CD4-positive, alpha-beta T cell (primary cell): ENCODE data around the gene BMF. TPM values are rescaled to one million over a fixed set of nuclear protein-coding genes. Genes with fewer than 3 reads are reported as not detected.

Experiments used
- ATAC-seq: fragments of 200-7000 bp; cut with Tn5 transposase; one replicate; pipeline ENCODE4 v1.10.0; 2022; ENCODE audit warnings: mild to moderate bottlenecking; ENCODE audit not compliant: poor library complexity
- CTCF ChIA-PET: fragments of 350-600 bp; sonication (Branson Sonifier 250); formaldehyde crosslinking; loops from one replicate; lab custom pipeline; 2021; ENCODE audit warnings: antibody characterized with exemption, inconsistent platforms; lab: Charles Lee
- POLR2A ChIA-PET: fragments of 350-600 bp; sonication (Branson Sonifier 250); formaldehyde crosslinking; loops from one replicate; lab custom pipeline; 2021; ENCODE audit warnings: antibody characterized with exemption, inconsistent platforms; lab: Charles Lee
- DNase-seq, 14 experiments: peaks; one replicate each; pipeline ENCODE4 v3.0.0-alpha.2; 2013 to 2020; ENCODE audit warnings: mixed read lengths in 2 of 14
- H3K27ac ChIP-seq, 2 donors: one replicate each; pipeline versions ENCODE4 v1.5.1 to v1.7.0; 2013; ENCODE audit warnings: low read length in 2 of 2, low read depth in 1 of 2, mild to moderate bottlenecking in 1 of 2
- H3K27me3 ChIP-seq, 2 experiments: 1 replicate in 1 of 2; 2 replicates in 1 of 2; pipeline versions ENCODE4 v1.6.1 to v1.7.0; 2013; ENCODE audit warnings: low read length in 2 of 2, control low read depth in 1 of 2, mild to moderate bottlenecking in 1 of 2, moderate library complexity in 1 of 2; ENCODE audit not compliant: insufficient read depth in 2 of 2, control insufficient read depth in 1 of 2
- H3K36me3 ChIP-seq: one replicate; pipeline ENCODE4 v1.6.1; 2013; ENCODE audit warnings: low read length, control low read depth; ENCODE audit not compliant: insufficient read depth
- H3K4me1 ChIP-seq: one replicate; pipeline ENCODE4 v1.6.1; 2013; ENCODE audit warnings: low read length, control low read depth; ENCODE audit not compliant: insufficient read depth
- H3K4me3 ChIP-seq: one replicate; pipeline ENCODE4 v1.5.1; 2013; ENCODE audit warnings: mild to moderate bottlenecking, low read length, moderate library complexity
- H3K9me3 ChIP-seq, 2 experiments: 1 replicate in 1 of 2; 2 replicates in 1 of 2; pipeline versions ENCODE4 v1.6.1 to v1.7.0; 2013; ENCODE audit warnings: low read length in 2 of 2, mild to moderate bottlenecking in 2 of 2, control low read depth in 1 of 2, moderate library complexity in 1 of 2; ENCODE audit not compliant: control insufficient read depth in 1 of 2, insufficient read depth in 1 of 2
- H3K27ac Mint-ChIP-seq: one replicate; pipeline ENCODE4 v1.8.0; 2020; ENCODE audit warnings: mixed read lengths
- H3K27me3 Mint-ChIP-seq: one replicate; pipeline ENCODE4 v1.8.0; 2021; ENCODE audit warnings: mixed read lengths
- H3K36me3 Mint-ChIP-seq: one replicate; pipeline ENCODE4 v1.8.0; 2021; ENCODE audit warnings: low read depth, mixed read lengths
- H3K4me1 Mint-ChIP-seq: one replicate; pipeline ENCODE4 v1.8.0; 2021; ENCODE audit warnings: low read depth, mixed read lengths
- H3K4me3 Mint-ChIP-seq: one replicate; pipeline ENCODE4 v1.8.0; 2020; ENCODE audit warnings: mild to moderate bottlenecking, mixed read lengths
- H3K9me3 Mint-ChIP-seq: one replicate; pipeline ENCODE4 v1.8.0; 2020; ENCODE audit warnings: mixed read lengths
- intact Hi-C, 2 experiments: fragments of 100-400 bp; cut with DNase I in 1 of 2; cut with micrococcal nuclease in 1 of 2; formaldehyde crosslinking; loops; one replicate each; pipeline versions ENCODE4 v1.15.1 to v1.9.0; 2023 to 2025; cut with DNase I, micrococcal nuclease
- total RNA-seq, 174 experiments: library from RNA in 2 of 174; stranded (reverse) in 2 of 174; gene quantifications; one replicate each; pipeline ENCODE4 v1.2.3 and lab custom pipeline; 2021 to 2026
- TF ChIP-seq, protein P1 (sequence below): fragments of 200-600 bp; IDR thresholded peaks from one replicate; pipeline ENCODE4 v1.8.0; 2022; ENCODE audit warnings: antibody characterized with exemption, mild to moderate bottlenecking

BMF gene
- total RNA-seq, 2 experiments from 2014 or later = 13.5 to 13.9 TPM

DNA sequence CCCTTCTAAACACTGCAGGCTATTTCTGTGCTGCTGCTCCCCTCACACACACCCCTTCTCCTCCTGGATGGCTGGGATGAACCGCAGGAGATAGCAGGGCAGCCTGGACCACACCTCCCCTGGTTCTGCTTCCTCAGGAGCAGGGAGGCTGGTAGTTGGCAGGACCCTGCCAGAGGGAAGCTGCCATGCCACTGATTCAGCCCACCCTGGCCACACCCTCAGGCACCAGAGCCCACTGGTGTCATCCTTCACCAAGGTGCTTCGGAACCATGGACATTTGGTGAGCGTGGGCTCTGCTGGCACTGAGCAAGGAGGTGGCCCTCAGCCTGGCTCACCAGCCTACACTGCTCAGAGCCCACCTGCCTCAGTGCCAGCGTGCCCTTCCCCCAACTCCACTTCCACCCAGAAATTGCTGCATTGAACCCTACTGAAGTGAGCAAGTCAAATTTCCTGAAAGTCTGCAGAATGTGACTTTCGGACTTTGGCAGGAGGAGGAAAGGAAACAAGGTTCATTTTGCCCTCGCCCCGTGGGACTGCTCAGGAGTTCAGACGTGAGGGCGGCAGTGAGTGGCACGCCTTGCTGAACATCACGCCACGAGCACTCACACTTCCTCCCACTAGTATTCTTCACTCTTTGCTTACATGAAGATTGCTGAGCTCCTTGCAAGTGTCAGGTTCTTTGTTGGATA lies 26.3 kb downstream of the BMF start:
- ChIA-PET POLR2A (no interaction called here), CTCF (no interaction called here)
- ATAC-seq (peak; percentile 46), DNase-seq (peak in 1 of 14 experiments; percentile 40)
- Histone ChIP-seq H3K9me3 (no peaks in the 10 kb centered on the region), H3K4me1 (peaks cover 15% of the 10 kb centered on the region), H3K27ac (no peak overlapping the region), H3K27me3 (peaks cover 11 to 20% of the 10 kb centered on the region in 2 experiments), H3K36me3 (no peaks in the 10 kb centered on the region), H3K4me3 (peak overlapping the region; percentile 7)
- no peaks in the 10 kb centered on the region for H3K36me3 Mint-ChIP-seq
- H3K27me3 Mint-ChIP-seq = peaks cover 28% of the 10 kb centered on the region
- H3K9me3 Mint-ChIP-seq = no peaks in the 10 kb centered on the region
- peaks cover 29% of the 10 kb centered on the region for H3K4me1 Mint-ChIP-seq
- no peak overlapping the region for H3K27ac Mint-ChIP-seq
- H3K4me3 Mint-ChIP-seq = no peak overlapping the region
- intact Hi-C loops = no loop called here
- TF ChIP-seq, protein P1, sequence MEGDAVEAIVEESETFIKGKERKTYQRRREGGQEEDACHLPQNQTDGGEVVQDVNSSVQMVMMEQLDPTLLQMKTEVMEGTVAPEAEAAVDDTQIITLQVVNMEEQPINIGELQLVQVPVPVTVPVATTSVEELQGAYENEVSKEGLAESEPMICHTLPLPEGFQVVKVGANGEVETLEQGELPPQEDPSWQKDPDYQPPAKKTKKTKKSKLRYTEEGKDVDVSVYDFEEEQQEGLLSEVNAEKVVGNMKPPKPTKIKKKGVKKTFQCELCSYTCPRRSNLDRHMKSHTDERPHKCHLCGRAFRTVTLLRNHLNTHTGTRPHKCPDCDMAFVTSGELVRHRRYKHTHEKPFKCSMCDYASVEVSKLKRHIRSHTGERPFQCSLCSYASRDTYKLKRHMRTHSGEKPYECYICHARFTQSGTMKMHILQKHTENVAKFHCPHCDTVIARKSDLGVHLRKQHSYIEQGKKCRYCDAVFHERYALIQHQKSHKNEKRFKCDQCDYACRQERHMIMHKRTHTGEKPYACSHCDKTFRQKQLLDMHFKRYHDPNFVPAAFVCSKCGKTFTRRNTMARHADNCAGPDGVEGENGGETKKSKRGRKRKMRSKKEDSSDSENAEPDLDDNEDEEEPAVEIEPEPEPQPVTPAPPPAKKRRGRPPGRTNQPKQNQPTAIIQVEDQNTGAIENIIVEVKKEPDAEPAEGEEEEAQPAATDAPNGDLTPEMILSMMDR = no peak

DNA sequence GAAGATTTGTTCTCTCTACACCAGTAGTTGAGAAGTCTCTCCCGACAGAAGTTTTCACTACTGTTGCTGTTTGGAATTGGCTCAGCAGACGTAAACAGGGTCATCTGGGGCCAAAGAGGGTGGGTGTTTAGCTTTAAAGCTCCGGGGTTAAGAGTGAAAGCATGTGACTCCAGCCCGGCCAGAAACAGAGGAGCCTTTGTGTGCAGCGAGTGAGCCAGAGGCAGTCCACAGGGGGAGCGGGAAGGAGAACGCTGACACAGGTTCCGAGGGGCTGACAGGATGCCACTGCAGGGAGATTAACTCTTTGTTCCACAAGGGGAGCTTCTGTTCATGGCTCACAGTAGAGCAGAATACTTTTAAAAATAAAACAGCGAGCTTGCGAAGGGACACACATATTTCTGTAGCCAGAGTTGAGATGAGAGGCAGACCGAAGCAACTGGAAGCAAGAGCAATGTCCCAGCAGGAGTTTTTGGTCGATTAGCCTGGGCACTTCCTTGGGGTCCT lies 26.9 kb downstream of the BMF start:
- H3K9me3 Mint-ChIP-seq = no peaks in the 10 kb centered on the region
- H3K27me3 Mint-ChIP-seq = peaks cover 28% of the 10 kb centered on the region
- peak overlapping the region; percentile 66 for H3K4me3 Mint-ChIP-seq
- H3K4me1 Mint-ChIP-seq = peaks cover 29% of the 10 kb centered on the region
- no peaks in the 10 kb centered on the region for H3K36me3 Mint-ChIP-seq
- H3K27ac Mint-ChIP-seq = no peak overlapping the region
- Histone ChIP-seq H3K27ac (no peak overlapping the region), H3K4me1 (peaks cover 15% of the 10 kb centered on the region), H3K36me3 (no peaks in the 10 kb centered on the region), H3K27me3 (peaks cover 11 to 20% of the 10 kb centered on the region in 2 experiments), H3K4me3 (peak overlapping the region; percentile 7), H3K9me3 (no peaks in the 10 kb centered on the region)
- TF ChIP-seq, protein P1 = no peak
- CTCF ChIA-PET = no interaction called here
- DNase-seq (peak in 1 of 14 experiments; percentile 30), ATAC-seq (peak; percentile 43)
- POLR2A ChIA-PET = no interaction called here
- intact Hi-C loops = no loop called here

DNA sequence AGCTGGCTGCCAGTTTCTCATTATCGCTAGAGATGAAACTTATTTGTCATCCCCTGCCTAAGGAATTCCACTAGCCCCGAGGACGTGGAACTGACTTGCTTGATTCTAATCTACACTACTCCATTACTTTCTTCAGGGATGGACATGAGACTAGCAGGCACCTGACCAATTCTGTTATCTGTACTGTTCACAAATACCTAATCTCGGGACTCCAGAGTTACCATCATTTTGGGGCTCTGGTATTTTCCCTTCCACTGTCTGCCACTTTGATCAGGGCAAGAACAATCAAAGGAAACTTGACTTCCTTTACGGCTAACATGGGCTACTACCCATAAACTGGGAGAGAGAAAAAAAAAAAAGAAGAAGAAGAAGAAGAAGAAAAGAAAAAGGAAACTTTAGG lies 27.8 kb downstream of the BMF start:
- peaks cover 9 to 20% of the 10 kb centered on the region in 2 experiments for H3K27me3 ChIP-seq
- Mint-ChIP-seq H3K27ac (no peak overlapping the region), H3K27me3 (peaks cover 28% of the 10 kb centered on the region), H3K9me3 (no peaks in the 10 kb centered on the region), H3K4me3 (peak overlapping the region; percentile 65), H3K36me3 (no peaks in the 10 kb centered on the region), H3K4me1 (peaks cover 29% of the 10 kb centered on the region)
- no peak for ATAC-seq
- intact Hi-C loops = no loop called here
- ChIA-PET CTCF (no interaction called here), POLR2A (no interaction called here)
- H3K9me3 ChIP-seq = no peaks in the 10 kb centered on the region
- H3K4me3 ChIP-seq = no peak overlapping the region
- H3K4me1 ChIP-seq = peaks cover 15% of the 10 kb centered on the region
- no peak overlapping the region for H3K27ac ChIP-seq
- TF ChIP-seq, protein P1 = no peak
- DNase-seq = no peak
- no peaks in the 10 kb centered on the region for H3K36me3 ChIP-seq
